B cell (primary cell): Measurements from ENCODE around the gene TK2. TPM values are rescaled to one million over a fixed set of nuclear protein-coding genes. Genes with fewer than 3 reads are reported as not detected.

Experiments used
- ATAC-seq: fragments of 200-7000 bp; cut with Tn5 transposase; one replicate; pipeline ENCODE4 v1.10.0; 2021; ENCODE audit warnings: low read depth, mild to moderate bottlenecking, moderate number of reproducible peaks, moderate library complexity
- CTCF ChIA-PET: fragments of 350-600 bp; sonication (Branson Sonifier 250); formaldehyde crosslinking; loops from one replicate; lab custom pipeline; 2021; ENCODE audit warnings: antibody characterized with exemption, inconsistent platforms; lab: Charles Lee
- POLR2A ChIA-PET: fragments of 350-600 bp; sonication (Branson Sonifier 250); formaldehyde crosslinking; loops from one replicate; lab custom pipeline; 2021; ENCODE audit warnings: antibody characterized with exemption; lab: Charles Lee
- DNase-seq: peaks from one replicate; pipeline ENCODE4 v3.0.0; 2013
- H2AFZ ChIP-seq: 2 replicates; pipeline ENCODE4 v1.6.1; 2012; ENCODE audit warnings: mild to moderate bottlenecking, low read depth, low read length; ENCODE audit not compliant: insufficient read depth, poor library complexity, severe bottlenecking
- H3K27ac ChIP-seq, 2 donors: 1 replicate in 1 of 2; 2 replicates in 1 of 2; pipeline ENCODE4 v1.5.1; 2012 to 2013; ENCODE audit warnings: low read length in 2 of 2, mild to moderate bottlenecking in 2 of 2, moderate library complexity in 1 of 2
- H3K27me3 ChIP-seq, 4 experiments: fragments of 200-600 bp in 1 of 4; sonication (generic) in 1 of 4; replicated peaks in 1 of 4; 1 replicate in 2 of 4; 2 replicates in 2 of 4; pipeline versions ENCODE4 v1.6.1 to v1.7.0; 2013 to 2016; ENCODE audit warnings: low read length in 3 of 4, mild to moderate bottlenecking in 2 of 4, mixed read lengths in 1 of 4, moderate library complexity in 1 of 4; ENCODE audit not compliant: insufficient read depth in 4 of 4, control insufficient read depth in 3 of 4; ENCODE audit errors: control extremely low read depth in 1 of 4
- H3K36me3 ChIP-seq, 2 experiments: replicated peaks in 1 of 2; 1 replicate in 1 of 2; 2 replicates in 1 of 2; pipeline versions ENCODE4 v1.6.1 to v1.7.1; 2013; ENCODE audit warnings: low read length in 1 of 2; ENCODE audit not compliant: insufficient read depth in 2 of 2, control insufficient read depth in 1 of 2; ENCODE audit errors: control extremely low read depth in 1 of 2, extremely low read depth in 1 of 2
- H3K4me1 ChIP-seq, 2 donors: fragments of 200-600 bp in 1 of 2; sonication (generic) in 1 of 2; 1 replicate in 1 of 2; 2 replicates in 1 of 2; pipeline versions ENCODE4 v1.5.1 to v1.6.1; 2013 to 2017; ENCODE audit warnings: low read length in 2 of 2; ENCODE audit not compliant: control insufficient read depth in 2 of 2, insufficient read depth in 2 of 2
- H3K4me2 ChIP-seq: replicated peaks from 2 replicates; pipeline ENCODE3; 2012; ENCODE audit warnings: mild to moderate bottlenecking, low read depth, low read length; ENCODE audit not compliant: poor library complexity, severe bottlenecking
- H3K4me3 ChIP-seq, 5 experiments: fragments of 200-600 bp in 1 of 5; sonication (generic) in 1 of 5; 1 replicate in 3 of 5; 2 replicates in 2 of 5; pipeline versions ENCODE4 v1.5.1 to v1.7.0; 2011 to 2016; ENCODE audit warnings: low read length in 4 of 5, mild to moderate bottlenecking in 4 of 5, low read depth in 2 of 5, control low read depth in 1 of 5, moderate library complexity in 1 of 5; ENCODE audit not compliant: insufficient read depth in 1 of 5; ENCODE audit errors: control extremely low read depth in 1 of 5, extremely low read depth in 1 of 5
- H3K79me2 ChIP-seq: fragments of 200-600 bp; sonication (generic); one replicate; pipeline ENCODE4 v1.6.0; 2016; ENCODE audit warnings: low read length; ENCODE audit not compliant: control insufficient read depth, insufficient read depth
- H3K9ac ChIP-seq: fragments of 200-600 bp; sonication (generic); 2 replicates; pipeline ENCODE4 v1.6.1; 2017; ENCODE audit warnings: mild to moderate bottlenecking, low read length, moderate library complexity
- H3K9me3 ChIP-seq, 3 donors: one replicate each; pipeline versions ENCODE4 v1.6.1 to v1.7.1; 2013; ENCODE audit warnings: low read length in 2 of 3; ENCODE audit not compliant: control insufficient read depth in 2 of 3, insufficient read depth in 1 of 3; ENCODE audit errors: control extremely low read depth in 1 of 3
- H4K20me1 ChIP-seq: 2 replicates; pipeline ENCODE4 v1.6.0; 2012; ENCODE audit warnings: mild to moderate bottlenecking, low read length; ENCODE audit not compliant: insufficient read depth, control insufficient read depth, poor library complexity, severe bottlenecking
- H3K27ac Mint-ChIP-seq: one replicate; pipeline ENCODE4 v1.8.0; 2021; ENCODE audit warnings: mixed read lengths
- H3K27me3 Mint-ChIP-seq: one replicate; pipeline ENCODE4 v1.8.0; 2021; ENCODE audit warnings: mixed read lengths
- H3K4me1 Mint-ChIP-seq: one replicate; pipeline ENCODE4 v1.8.0; 2021; ENCODE audit warnings: mixed read lengths
- H3K4me3 Mint-ChIP-seq: one replicate; pipeline ENCODE4 v1.8.0; 2021; ENCODE audit warnings: mixed read lengths
- H3K9me3 Mint-ChIP-seq: one replicate; pipeline ENCODE4 v1.8.0; 2022; ENCODE audit warnings: mixed read lengths; ENCODE audit not compliant: insufficient read depth
- CTCF ChIP-seq: fragments of 200-600 bp; IDR thresholded peaks from one replicate; pipeline ENCODE4 v1.8.0; 2022; ENCODE audit warnings: antibody characterized with exemption, mild to moderate bottlenecking
- EZH2 ChIP-seq: IDR thresholded peaks from 2 replicates; pipeline ENCODE4 v1.6.1; 2012; ENCODE audit warnings: borderline replicate concordance, low read depth, mild to moderate bottlenecking, moderate library complexity, low read length; ENCODE audit not compliant: insufficient read depth, poor library complexity, severe bottlenecking
- WGBS: methylation state at CpG from one replicate; pipeline ENCODE4 v1.1.5; 2013; ENCODE audit warnings: missing lambda C conversion rate; ENCODE audit not compliant: insufficient coverage; 5-methylcytosine and 5-hydroxymethylcytosine counted together
- intact Hi-C: fragments of 100-400 bp; cut with micrococcal nuclease; formaldehyde crosslinking; loops from one replicate; pipeline ENCODE4 v1.10.0; 2022
- polyA plus RNA-seq: library from polyadenylated mRNA; depleted of rRNA; stranded (reverse); fragments of >200 nt; gene quantifications from 2 replicates; pipeline ENCODE4 v1.2.3, GENCODE V29; 2012
- total RNA-seq, 2 donors: library from RNA; stranded (reverse); fragments of 120-200 nt in 1 of 2; gene quantifications; 1 replicate in 1 of 2; 2 replicates in 1 of 2; pipeline versions ENCODE4 v1.2.3 to v1.2.4, GENCODE V29; 2013 to 2022

The TK2 gene
- total and polyA plus RNA-seq, 2 donors (not counting 1 experiment from before 2014, with no cell fraction given): 2.9 to 9.7 TPM

DNA sequence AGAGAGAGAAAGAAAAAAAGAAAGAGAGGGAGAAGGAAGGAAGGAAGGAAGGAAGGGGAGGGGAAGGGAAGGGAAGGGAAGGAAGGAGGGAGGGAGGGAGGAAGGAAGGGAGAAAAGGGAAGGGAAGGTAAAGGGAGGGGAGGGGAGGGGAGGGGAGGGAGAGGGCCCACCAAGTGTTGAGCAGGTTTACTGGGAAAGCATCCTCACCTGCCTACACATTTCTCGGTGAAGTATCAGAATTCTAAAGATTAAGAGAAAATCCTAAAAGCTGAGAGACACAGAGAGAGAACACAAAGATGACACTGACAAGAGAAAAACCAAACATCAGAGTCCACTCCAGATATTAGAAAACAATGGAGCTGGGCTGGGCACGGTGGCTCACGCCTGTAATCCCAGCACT is 42.3 kb upstream of the TK2 start:
- H3K4me3 Mint-ChIP-seq: no peak overlapping the region

More for the DNA sequence above, 42.3 kb upstream of the TK2 start:
- ATAC-seq (no peak), DNase-seq (no peak)
- Mint-ChIP-seq H3K27me3 (peaks cover 5% of the 10 kb centered on the region), H3K27ac (no peak overlapping the region), H3K9me3 (no peaks in the 10 kb centered on the region), H3K4me1 (peaks cover 28% of the 10 kb centered on the region)
- Histone ChIP-seq H3K27me3 (peaks cover 0 to 12% (median 2%) of the 10 kb centered on the region in 4 experiments), H3K4me3 (no peak overlapping the region), H3K27ac (no peak overlapping the region), H4K20me1 (no peaks in the 10 kb centered on the region), H3K9me3 (peaks cover 0 to 11% (median 6%) of the 10 kb centered on the region in 3 donors), H3K4me1 (peaks cover 24 to 32% of the 10 kb centered on the region in 2 donors), H3K36me3 (no peaks in the 10 kb centered on the region), H3K79me2 (no peaks in the 10 kb centered on the region), H3K9ac (no peak overlapping the region), H2AFZ (no peak overlapping the region), H3K4me2 (no peak overlapping the region)
- intact Hi-C loops: no loop called here
- TF ChIP-seq EZH2 (no peak), CTCF (no peak)
- POLR2A ChIA-PET: no interaction called here
- CTCF ChIA-PET: interaction anchor here (1.6 to 2.7 kb wide), 2 partner anchors 16 to 187 kb away, joined by 5 read pairs; no protein-coding TSS in a partner anchor
- no CpG with 5 or more reads among the region's 3 CpGs for WGBS
